CD14-positive monocyte (primary cell): ENCODE measurements around the gene HSPA14. TPM values are rescaled to one million over a fixed set of nuclear protein-coding genes. Genes with fewer than 3 reads are reported as not detected.

ENCODE experiments used
- DNase-seq, 3 donors: peaks; one replicate each; pipeline ENCODE4 v3.0.0-alpha.2; 2011 to 2022
- H2AFZ ChIP-seq: 2 replicates; pipeline ENCODE4 v1.6.0; 2012; ENCODE audit warnings: mild to moderate bottlenecking, low read depth, low read length, inconsistent platforms; ENCODE audit not compliant: insufficient read depth, poor library complexity, severe bottlenecking
- H3K27ac ChIP-seq, 2 donors: 1 replicate in 1 of 2; 2 replicates in 1 of 2; pipeline ENCODE4 v1.5.1; 2012 to 2013; ENCODE audit warnings: low read length in 2 of 2, control low read depth in 1 of 2, inconsistent platforms in 1 of 2, low read depth in 1 of 2, mild to moderate bottlenecking in 1 of 2
- H3K27me3 ChIP-seq, 2 donors: one replicate each; pipeline versions ENCODE4 v1.6.0 to v1.6.1; 2011 to 2013; ENCODE audit warnings: low read length in 2 of 2; ENCODE audit not compliant: control insufficient read depth in 2 of 2, insufficient read depth in 2 of 2
- H3K36me3 ChIP-seq, 2 donors: replicated peaks in 1 of 2; 1 replicate in 1 of 2; 2 replicates in 1 of 2; pipeline versions ENCODE4 v1.5.1 to v1.6.1; 2012 to 2013; ENCODE audit warnings: low read length in 2 of 2, control low read depth in 1 of 2, inconsistent platforms in 1 of 2, mild to moderate bottlenecking in 1 of 2; ENCODE audit not compliant: insufficient read depth in 2 of 2, control insufficient read depth in 1 of 2
- H3K4me1 ChIP-seq, 2 donors: 1 replicate in 1 of 2; 2 replicates in 1 of 2; pipeline versions ENCODE4 v1.5.1 to v1.6.1; 2012 to 2013; ENCODE audit warnings: low read length in 2 of 2, control low read depth in 1 of 2, inconsistent platforms in 1 of 2, mild to moderate bottlenecking in 1 of 2, moderate library complexity in 1 of 2; ENCODE audit not compliant: insufficient read depth in 2 of 2, control insufficient read depth in 1 of 2
- H3K4me2 ChIP-seq: replicated peaks from 2 replicates; pipeline ENCODE3; 2012; ENCODE audit warnings: low read length, moderate library complexity, mild to moderate bottlenecking; ENCODE audit not compliant: poor library complexity, severe bottlenecking; ENCODE audit errors: extremely low read depth
- H3K4me3 ChIP-seq, 3 experiments: fragments of 200-600 bp in 1 of 3; sonication (generic) in 1 of 3; replicated peaks in 1 of 3; 1 replicate in 2 of 3; 2 replicates in 1 of 3; pipeline ENCODE4 v1.5.1; 2011 to 2013; ENCODE audit warnings: low read length in 3 of 3, mild to moderate bottlenecking in 3 of 3, control low read depth in 2 of 3, low read depth in 2 of 3, inconsistent platforms in 1 of 3, moderate library complexity in 1 of 3
- H3K79me2 ChIP-seq: 2 replicates; pipeline ENCODE4 v1.6.0; 2012; ENCODE audit warnings: mild to moderate bottlenecking, control low read depth, inconsistent platforms, low read length, moderate library complexity; ENCODE audit not compliant: insufficient read depth
- H3K9ac ChIP-seq: 2 replicates; pipeline ENCODE4 v1.6.0; 2017; ENCODE audit warnings: low read length, mild to moderate bottlenecking; ENCODE audit not compliant: insufficient read depth, poor library complexity, severe bottlenecking
- H3K9me3 ChIP-seq, 2 donors: replicated peaks in 1 of 2; 1 replicate in 1 of 2; 2 replicates in 1 of 2; pipeline versions ENCODE4 v1.5.1 to v1.6.1; 2012 to 2013; ENCODE audit warnings: low read length in 2 of 2, control low read depth in 1 of 2; ENCODE audit not compliant: control insufficient read depth in 1 of 2, insufficient read depth in 1 of 2
- H4K20me1 ChIP-seq: 2 replicates; pipeline ENCODE4 v1.6.0; 2012; ENCODE audit warnings: mild to moderate bottlenecking, low read length, control low read depth, moderate library complexity; ENCODE audit not compliant: insufficient read depth
- H3K27ac Mint-ChIP-seq, 7 donors: one replicate each; pipeline ENCODE4 v1.8.0; 2020; ENCODE audit warnings: mild to moderate bottlenecking in 7 of 7, mixed read lengths in 7 of 7, moderate library complexity in 6 of 7, inconsistent platforms in 2 of 7
- H3K27me3 Mint-ChIP-seq, 3 donors: one replicate each; pipeline ENCODE4 v1.8.0; 2021 to 2022; ENCODE audit warnings: low read depth in 3 of 3, mild to moderate bottlenecking in 3 of 3, mixed read lengths in 3 of 3, moderate library complexity in 3 of 3, inconsistent platforms in 1 of 3
- H3K36me3 Mint-ChIP-seq, 2 donors: one replicate each; pipeline ENCODE4 v1.8.0; 2020; ENCODE audit warnings: mixed read lengths in 2 of 2, inconsistent platforms in 1 of 2, mild to moderate bottlenecking in 1 of 2
- H3K4me1 Mint-ChIP-seq: one replicate; pipeline ENCODE4 v1.8.0; 2020; ENCODE audit warnings: mild to moderate bottlenecking, mixed read lengths
- H3K4me3 Mint-ChIP-seq, 2 donors: one replicate each; pipeline ENCODE4 v1.8.0; 2020; ENCODE audit warnings: mild to moderate bottlenecking in 2 of 2, mixed read lengths in 2 of 2, moderate library complexity in 1 of 2
- H3K9me3 Mint-ChIP-seq, 7 donors: one replicate each; pipeline ENCODE4 v1.8.0; 2020 to 2022; ENCODE audit warnings: mixed read lengths in 7 of 7, mild to moderate bottlenecking in 6 of 7, moderate library complexity in 6 of 7, inconsistent platforms in 2 of 7
- CTCF ChIP-seq: fragments of 200-600 bp; IDR thresholded peaks from one replicate; pipeline ENCODE4 v1.8.0; 2022; ENCODE audit warnings: antibody characterized with exemption, mild to moderate bottlenecking
- WGBS: methylation state at CpG from one replicate; pipeline ENCODE4 v1.1.5; 2013; ENCODE audit warnings: missing lambda C conversion rate; ENCODE audit not compliant: insufficient coverage; 5-methylcytosine and 5-hydroxymethylcytosine counted together
- intact Hi-C, 2 donors: fragments of 100-400 bp; cut with micrococcal nuclease; formaldehyde crosslinking; loops; one replicate each; pipeline versions ENCODE4 v1.15.0 to v1.15.1; 2023
- polyA plus RNA-seq, 3 donors: library from polyadenylated mRNA; depleted of rRNA in 1 of 3; unstranded in 2 of 3; stranded (reverse) in 1 of 3; fragments of 300-500 nt in 2 of 3; fragments of >200 nt in 1 of 3; fragmentation: Illumina TruSeq in 2 of 3; gene quantifications; 1 replicate in 2 of 3; 2 replicates in 1 of 3; pipeline ENCODE4 v1.2.3, GENCODE V29; 2012 to 2021

Gene HSPA14
- polyA plus RNA-seq, 3 donors: 10.4 to 19.3 (median 15.4) TPM

- intact Hi-C loops: loop anchor here (5.0 to 10.0 kb wide), 5 partner anchors 115 to 335 kb away; partner anchors contain the start of genes DCLRE1C (in 2 of the 2), MEIG1 (in 1 of the 2) and RPP38 (in 1 of the 2)
- H3K4me2 ChIP-seq: peak overlapping the region; percentile 92
- DNase-seq: no peak
- Mint-ChIP-seq H3K4me1 (peaks cover 18% of the 10 kb centered on the region), H3K27ac (peak overlapping the region; percentile 78 to 97 (median 90)), H3K36me3 (peaks cover 21 to 23% of the 10 kb centered on the region in 2 donors), H3K9me3 (no peaks in the 10 kb centered on the region), H3K27me3 (peaks cover 0 to 2% (median 1%) of the 10 kb centered on the region in 3 donors), H3K4me3 (peak overlapping the region; percentile 93 to 94)
- H3K9ac ChIP-seq: peak overlapping the region; percentile 89
- H3K9me3 ChIP-seq: no peaks in the 10 kb centered on the region
- H3K4me1 ChIP-seq: peaks cover 18 to 21% of the 10 kb centered on the region in 2 donors
- WGBS: 31% methylated on average over 12 of the region's 14 CpGs
- H2AFZ ChIP-seq: peak overlapping the region; percentile 98
- no peaks in the 10 kb centered on the region for H3K27me3 ChIP-seq
- peaks cover 11 to 19% of the 10 kb centered on the region in 2 donors for H3K36me3 ChIP-seq
- no peaks in the 10 kb centered on the region for H4K20me1 ChIP-seq
- peak overlapping the region; percentile 21 to 84 for H3K27ac ChIP-seq
- no peak for TF ChIP-seq CTCF
- H3K4me3 ChIP-seq: peak overlapping the region; percentile 44 to 96 (median 88)
- H3K79me2 ChIP-seq: peaks cover 37% of the 10 kb centered on the region
Measured at GRCh38 chr10:14837003-14837756, 926 bp upstream of the HSPA14 start.

GRCh38 chr10:14838582-14839304 lies 637 bp downstream of the HSPA14 start:
- Mint-ChIP-seq H3K36me3 (peaks cover 34 to 38% of the 10 kb centered on the region in 2 donors), H3K9me3 (no peaks in the 10 kb centered on the region)
- peaks cover 41% of the 10 kb centered on the region for H3K79me2 ChIP-seq

More at GRCh38 chr10:14838582-14839304, 637 bp downstream of the HSPA14 start:
- H3K4me1 ChIP-seq: peaks cover 18 to 21% of the 10 kb centered on the region in 2 donors
- intact Hi-C loops: loop anchor here (2.0 to 10.0 kb wide), 7 partner anchors 40 to 336 kb away; partner anchors contain the start of genes DCLRE1C (in 2 of the 2), MEIG1 (in 1 of the 2), RPP38 (in 1 of the 2) and SUV39H2 (in 1 of the 2)
- peak overlapping the region; percentile 71 to 84 for H3K27ac ChIP-seq
- Mint-ChIP-seq H3K27me3 (peaks cover 0 to 1% (median 0%) of the 10 kb centered on the region in 3 donors), H3K4me1 (peaks cover 18% of the 10 kb centered on the region), H3K4me3 (peak overlapping the region; percentile 93 to 94), H3K27ac (peak overlapping the region; percentile 87 to 97 (median 94))
- no peak for TF ChIP-seq CTCF
- H2AFZ ChIP-seq: peak overlapping the region; percentile 98
- H3K27me3 ChIP-seq: no peaks in the 10 kb centered on the region
- H3K9ac ChIP-seq: peak overlapping the region; percentile 89
- WGBS: 0% methylated on average over 58 of the region's 60 CpGs
- no peaks in the 10 kb centered on the region for H3K9me3 ChIP-seq
- H4K20me1 ChIP-seq: no peaks in the 10 kb centered on the region
- peak in 2 of 3 donors; percentile 12 to 19 for DNase-seq
- H3K4me2 ChIP-seq: peak overlapping the region; percentile 92
- H3K4me3 ChIP-seq: peak overlapping the region; percentile 77 to 96 (median 88)
- peaks cover 26 to 34% of the 10 kb centered on the region in 2 donors for H3K36me3 ChIP-seq
